HG02759 (cell line): ENCODE results near the gene NKX6-1.

Experiments used
- ATAC-seq: cut with Tn5 transposase; IDR thresholded peaks from one replicate; pipeline ENCODE4 v1.9.1; 2021; ENCODE audit warnings: mild to moderate bottlenecking, moderate library complexity; ENCODE audit not compliant: unreplicated experiment

NKX6-1 gene

GRCh38 chr4:84499624-84499982 lies 511 bp upstream of the NKX6-1 start:
- no peak for ATAC-seq

DNA sequence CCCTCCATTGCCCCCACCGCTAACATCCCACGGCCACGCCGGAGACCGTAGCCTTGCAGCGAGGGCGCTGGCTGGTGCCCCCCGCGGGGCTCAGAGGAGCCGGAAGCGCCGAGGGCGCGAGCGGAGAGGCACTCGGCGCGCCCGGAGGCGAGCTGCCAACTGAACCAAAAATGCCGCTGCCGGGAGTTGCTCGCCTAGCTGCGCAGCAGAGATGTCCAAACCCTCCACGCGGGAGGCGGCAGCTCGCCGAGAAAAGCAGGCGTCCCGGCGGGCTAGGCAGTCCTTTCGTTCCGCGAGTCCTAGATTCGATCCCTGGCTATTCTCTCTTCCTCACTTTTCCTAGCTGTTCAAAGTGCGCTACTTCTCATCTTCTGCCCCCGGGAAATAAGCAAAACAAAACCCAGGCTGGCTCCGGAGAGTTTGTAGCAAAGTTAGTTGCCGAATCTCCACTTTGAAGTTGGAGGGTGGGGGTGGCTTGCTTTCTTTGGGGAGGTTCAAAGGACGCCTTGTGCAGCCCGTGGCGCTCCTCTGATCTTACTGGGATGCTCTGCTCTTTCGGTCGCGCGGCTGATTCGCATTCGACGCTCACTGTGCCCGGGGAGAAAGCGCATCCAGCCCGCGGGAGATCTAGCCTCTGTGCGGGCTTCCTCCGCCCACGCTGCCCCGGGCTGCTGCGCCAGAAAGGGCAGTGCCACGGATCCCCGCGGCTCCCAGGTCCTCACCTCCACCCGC lies 723 bp downstream of the NKX6-1 start:
- no peak for ATAC-seq

- no peak for ATAC-seq
Observed at GRCh38 chr4:84497504-84498202, 1.4 kb downstream of the NKX6-1 start.

DNA sequence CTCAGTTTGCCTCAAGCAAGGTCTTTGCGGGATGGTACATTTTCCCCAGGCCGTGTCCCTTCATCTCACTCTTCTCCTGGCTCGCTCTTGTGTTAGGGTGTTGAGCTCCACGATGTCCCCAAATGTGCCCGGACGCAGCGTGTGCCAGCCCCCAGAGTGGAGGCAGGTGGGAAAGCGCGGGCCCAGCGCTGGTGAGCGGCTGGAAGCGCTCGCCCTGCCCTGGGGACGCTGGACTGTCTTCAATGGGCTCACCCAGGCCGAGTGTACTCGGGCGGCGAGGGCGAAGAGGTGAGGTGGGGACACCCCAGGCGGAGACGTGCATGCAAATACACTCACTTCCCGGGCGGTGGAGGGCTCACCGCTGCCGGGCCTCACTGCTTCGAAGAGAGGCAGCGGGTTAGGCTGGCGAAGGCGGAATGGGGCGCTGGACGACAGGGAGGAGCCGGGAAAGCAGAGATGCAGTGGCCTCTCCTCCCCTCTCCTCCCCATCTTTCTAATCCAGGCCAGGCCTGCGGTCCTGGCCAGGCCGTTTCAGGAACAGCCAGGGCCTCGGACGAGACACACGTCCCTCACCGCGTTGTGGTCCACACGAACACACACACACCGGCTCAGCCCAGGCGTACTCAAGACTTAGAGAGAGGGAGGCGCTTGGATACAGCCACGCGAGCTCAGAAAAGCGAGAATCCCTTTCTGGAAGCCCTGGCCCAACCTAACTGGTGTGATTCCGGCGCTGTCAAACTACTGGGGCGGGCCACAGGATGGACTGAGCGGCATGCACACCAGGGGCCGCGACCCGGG lies 2.2 kb downstream of the NKX6-1 start:
- no peak for ATAC-seq

- no peak for ATAC-seq
Observed at GRCh38 chr4:84496331-84496705, 2.8 kb downstream of the NKX6-1 start.

DNA sequence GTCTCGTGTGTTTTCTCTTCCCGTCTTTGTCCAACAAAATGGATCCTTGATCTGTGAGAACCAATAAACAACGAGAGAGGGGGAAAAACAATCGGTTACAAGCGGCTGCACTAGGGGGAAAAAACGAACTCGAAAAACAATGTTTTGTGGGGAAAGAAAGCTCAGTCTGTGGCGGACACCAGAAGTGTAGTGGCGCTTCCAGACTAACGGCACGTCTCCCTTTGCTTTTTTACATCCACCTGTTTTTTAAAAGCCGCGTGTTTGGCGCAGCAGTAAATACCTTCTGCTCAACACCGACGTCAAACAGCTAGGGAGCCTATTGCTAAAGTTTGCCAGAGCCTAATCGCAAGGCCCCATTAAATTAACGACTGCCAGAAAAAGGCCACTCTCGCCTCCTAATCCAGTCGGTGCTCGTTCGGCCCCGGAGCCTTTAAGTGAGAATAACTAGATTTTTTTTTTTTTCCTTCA lies 3.3 kb downstream of the NKX6-1 start:
- ATAC-seq = no peak

DNA sequence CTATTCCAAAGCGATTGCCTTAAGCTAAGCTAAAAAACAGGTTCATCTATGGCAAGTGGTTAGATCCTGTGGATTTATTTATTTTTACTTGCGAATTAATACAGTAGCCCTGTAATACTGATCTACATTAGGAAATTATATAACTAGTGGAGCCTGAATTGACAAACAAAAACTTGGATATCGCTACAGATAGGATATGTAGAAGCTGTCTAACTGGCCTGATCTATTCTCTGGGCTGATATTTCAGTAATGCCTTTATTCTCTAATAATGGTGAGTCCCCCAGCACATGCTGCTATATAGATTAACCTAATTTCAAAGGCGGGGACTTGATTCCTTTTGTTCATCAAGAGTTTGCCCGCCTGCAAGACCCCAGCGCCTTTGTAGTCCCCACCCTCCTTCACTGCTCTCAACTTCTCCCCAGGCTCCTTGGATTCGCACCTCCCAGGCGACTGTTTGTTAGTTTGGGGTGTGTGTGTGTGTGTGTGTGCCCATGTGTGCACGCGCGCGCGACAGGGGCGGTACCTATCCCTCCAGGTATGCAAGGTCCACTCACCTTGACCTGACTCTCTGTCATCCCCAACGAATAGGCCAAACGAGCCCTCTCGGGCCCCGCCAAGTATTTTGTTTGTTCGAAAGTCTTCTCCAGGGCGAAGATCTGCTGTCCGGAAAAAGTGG lies 3.8 kb downstream of the NKX6-1 start:
- ATAC-seq = no peak

DNA sequence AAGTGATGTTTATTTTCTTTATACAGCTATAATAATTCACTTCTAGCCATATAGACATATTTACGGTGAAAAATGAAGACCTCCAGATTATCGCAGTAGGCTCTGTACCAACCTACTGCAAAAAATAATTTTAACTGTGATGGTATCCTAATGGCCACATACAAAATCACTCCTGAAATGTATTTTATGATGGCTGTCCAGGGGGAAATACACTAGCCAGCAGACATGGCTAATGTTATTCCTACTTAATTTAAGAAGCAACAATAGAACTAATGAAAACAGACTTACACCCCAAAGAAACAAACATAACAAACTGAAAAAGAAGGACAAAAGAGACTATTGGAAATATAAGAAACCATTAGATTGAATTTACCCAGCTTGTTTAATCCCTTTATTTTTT lies 4.6 kb downstream of the NKX6-1 start:
- no peak for ATAC-seq

- no peak for ATAC-seq
Observed at GRCh38 chr4:84494076-84494475, 5.0 kb downstream of the NKX6-1 start.

DNA sequence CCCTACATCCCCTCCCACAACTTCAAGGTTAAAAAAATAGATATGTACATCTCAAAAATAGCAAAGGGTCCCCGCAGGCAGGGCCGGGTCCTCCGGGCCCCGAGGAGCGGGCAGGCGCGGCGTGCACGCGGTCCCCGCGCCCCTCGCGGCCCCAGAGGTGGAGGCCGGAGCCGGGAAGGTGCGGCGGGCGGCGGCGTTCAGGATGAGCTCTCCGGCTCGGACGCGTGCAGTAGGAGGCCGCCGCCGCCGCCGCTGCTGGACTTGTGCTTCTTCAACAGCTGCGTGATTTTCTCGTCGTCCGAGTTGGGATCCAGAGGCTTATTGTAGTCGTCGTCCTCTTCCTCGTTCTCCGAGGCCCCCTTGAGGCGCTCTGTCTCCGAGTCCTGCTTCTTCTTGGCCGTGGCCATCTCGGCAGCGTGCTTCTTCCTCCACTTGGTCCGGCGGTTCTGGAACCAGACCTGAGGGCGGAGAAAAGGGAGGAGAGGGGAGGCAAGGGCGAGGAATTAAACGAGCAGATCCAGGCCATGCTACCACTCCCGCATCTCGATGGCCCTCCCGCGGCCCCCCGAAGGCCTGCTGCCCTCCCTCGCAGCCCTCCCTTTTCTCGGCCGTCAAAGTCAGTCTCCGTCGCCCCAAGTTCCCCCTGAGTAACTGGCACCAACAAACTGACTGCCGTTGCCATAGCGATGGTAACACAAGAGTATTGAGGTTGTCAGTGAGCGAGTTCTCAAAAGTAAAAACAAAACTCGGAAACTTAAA lies 5.8 kb downstream of the NKX6-1 start:
- ATAC-seq = no peak

DNA sequence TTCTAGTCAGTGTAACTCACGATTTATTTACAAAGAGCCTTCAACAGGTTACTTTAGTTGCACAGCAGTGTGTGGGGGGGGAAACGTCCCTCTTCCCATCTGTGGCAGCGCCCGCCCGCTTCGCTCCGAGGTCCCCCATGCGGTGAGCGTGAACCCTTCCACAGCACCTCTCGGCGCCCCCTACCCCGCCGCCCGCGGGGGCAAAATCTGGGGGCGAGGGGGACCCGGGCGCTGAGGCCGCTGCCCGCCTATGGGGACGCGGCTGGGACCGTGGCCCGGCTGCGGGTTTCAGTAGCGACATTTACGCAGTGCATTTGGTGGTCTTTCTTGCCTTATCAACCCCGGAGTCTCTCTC lies 6.4 kb downstream of the NKX6-1 start:
- ATAC-seq = no peak

DNA sequence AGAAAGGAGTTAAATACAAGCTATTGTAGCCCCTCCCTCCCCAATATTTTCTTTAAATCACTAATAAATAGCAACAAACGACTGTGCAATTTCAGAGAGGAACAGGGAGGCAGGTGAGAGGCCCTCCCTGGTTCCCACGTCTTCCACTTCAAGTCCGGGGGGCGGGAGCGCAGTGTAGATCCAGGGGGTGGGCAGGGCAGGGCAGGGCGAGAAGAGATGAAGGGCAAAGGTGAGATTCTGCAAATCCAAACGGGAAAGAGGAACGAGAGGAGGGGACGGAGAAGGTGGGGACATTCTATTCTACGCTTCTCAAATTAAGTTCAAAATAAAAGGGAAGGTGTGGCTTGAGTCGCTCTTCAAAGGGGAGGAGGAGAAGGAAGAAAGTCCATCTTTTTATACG lies 6.8 kb downstream of the NKX6-1 start:
- no peak for ATAC-seq

DNA sequence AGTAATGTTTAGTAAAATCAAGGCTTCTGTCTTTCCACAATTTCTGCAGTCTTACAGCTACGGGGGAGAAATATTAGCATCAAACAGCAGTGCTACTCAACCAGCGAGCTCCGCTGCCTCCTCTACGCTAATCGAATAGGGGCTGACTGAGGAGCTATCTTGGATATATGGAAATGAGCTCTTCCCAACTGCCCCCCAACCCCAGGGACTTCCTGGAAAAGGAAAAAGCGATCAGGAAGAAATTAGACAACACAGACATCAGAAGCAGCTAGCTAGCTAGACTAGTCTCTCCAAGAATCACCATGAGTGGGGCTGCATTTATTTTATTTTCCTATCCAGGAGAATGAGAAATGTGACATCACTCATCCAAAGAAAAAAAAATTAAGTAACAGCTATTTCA lies 7.6 kb downstream of the NKX6-1 start:
- no peak for ATAC-seq

DNA sequence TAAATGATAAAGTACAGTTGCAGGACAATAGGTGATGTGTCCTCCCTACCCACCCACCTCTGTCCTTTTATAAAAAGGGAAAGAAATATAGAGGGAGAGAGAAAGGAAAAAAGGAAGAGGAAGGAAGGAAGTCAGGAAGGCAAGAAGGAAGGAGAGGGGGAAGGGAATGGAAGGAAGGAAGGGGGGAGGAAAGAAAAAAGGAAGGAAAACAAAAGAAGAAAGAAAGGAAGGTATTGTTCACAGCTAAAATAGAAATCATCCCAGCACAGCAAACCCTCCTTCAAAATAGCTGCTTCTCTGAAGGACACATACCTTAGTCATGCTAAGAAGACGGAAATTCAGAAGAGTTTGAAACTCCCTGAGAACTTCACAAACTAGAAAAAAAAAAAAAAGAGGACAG lies 8.4 kb downstream of the NKX6-1 start:
- no peak for ATAC-seq

GRCh38 chr4:84484236-84484635 lies 14.9 kb downstream of the NKX6-1 start:
- ATAC-seq = no peak

GRCh38 chr4:84483688-84484087 lies 15.4 kb downstream of the NKX6-1 start:
- ATAC-seq = no peak

DNA sequence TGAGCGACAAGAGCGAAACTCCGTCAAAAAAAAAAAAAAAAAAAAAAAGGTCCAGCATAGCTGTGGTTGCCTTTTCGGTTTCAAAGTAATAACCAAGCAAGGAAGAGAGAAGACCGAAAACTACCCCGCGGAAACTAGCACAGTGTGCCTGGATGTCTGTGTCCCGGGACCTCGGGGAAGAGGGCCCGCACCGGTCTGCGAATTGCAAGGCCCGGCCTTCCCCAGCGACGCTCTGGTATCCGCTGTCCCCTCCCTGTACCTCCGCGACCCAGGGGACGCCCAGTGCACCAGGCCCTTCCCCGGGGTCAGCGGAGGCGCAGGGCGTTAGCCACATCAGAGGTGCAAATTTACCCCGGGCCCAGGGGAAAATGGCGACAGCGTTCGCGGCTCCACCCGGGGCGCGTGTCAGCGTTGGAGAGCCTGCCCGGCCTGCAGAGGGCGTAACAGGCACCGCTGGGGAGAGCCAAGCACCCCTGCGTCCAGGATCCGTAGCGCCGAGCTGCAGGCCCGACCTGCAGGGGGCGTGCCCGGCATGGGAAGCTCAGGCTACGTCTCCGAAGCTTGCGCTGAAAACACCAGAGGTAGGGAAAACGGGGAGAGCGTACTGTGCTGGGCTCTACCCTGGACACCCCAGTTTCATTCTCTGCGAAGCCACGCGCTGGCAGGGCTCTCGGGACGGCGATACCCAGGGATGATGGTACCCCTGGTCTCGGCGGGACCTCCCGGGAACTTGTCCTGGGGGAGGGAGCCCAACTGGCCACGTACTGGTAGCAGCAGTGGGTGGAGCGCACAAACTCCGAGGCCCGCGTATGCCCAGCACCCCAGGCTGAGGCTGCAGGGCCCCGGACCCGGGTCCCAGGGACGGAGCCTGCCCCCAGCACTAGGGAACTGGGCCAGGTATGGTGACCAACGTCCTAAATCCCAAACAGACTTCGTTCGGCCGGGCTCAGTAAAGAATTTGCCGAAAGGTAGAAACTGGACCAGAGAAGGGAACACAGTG lies 16.2 kb downstream of the NKX6-1 start:
- no peak for ATAC-seq

GRCh38 chr4:84481860-84482245 lies 17.2 kb downstream of the NKX6-1 start:
- ATAC-seq = no peak

DNA sequence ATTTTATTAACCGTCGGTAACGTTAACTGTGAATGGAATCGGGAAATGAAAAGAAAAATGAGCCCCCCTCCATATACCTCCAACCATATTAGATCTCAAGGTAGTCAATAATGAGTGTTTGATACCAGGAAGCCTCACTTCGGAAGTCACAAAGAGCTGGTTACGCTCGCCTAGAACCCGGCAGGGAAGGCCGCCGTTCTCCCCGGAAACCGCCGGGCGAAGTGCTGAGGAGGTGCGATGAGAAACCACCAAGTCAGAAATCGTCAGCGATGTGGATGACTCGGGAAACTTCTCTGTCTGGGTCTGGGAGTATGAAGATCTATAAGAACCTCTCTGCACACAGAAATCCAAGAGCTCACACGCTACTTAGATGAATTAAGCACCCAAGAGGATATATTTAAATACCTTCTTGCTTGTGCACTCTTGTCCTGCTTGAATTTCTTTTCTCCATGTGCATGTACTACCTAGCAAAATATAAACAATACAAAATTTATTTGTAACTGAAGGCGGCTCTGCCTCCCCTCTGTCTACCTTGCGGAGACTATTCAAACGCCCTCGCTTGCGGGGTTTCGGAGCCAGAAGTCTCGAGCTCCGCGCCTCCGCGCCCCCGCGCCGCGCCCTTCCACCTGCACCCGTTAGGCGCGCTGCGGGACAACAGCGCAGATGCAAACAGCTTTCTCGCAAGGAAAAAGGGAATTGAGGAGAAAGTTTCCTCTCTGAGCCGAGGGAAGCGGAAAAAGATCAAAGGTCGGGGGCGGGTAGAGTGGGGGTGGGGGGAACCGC lies 17.8 kb downstream of the NKX6-1 start:
- no peak for ATAC-seq
